H1 (cell line): Measurements from ENCODE around the gene S100PBP. TPM values are rescaled to one million over a fixed set of nuclear protein-coding genes. Genes with fewer than 3 reads are reported as not detected.

Source experiments
- BACH1 ChIP-seq: IDR thresholded peaks from 2 replicates; pipeline ENCODE4 v1.6.1; 2012; ENCODE audit warnings: low read length, improper control_type of control experiment
- BCL11A ChIP-seq, 2 experiments: IDR thresholded peaks; one replicate each; pipeline ENCODE4 v1.6.1; 2011; ENCODE audit warnings: low read depth in 2 of 2, low read length in 2 of 2, mild to moderate bottlenecking in 2 of 2
- CHD2 ChIP-seq: IDR thresholded peaks from 2 replicates; pipeline ENCODE4 v1.6.1; 2012; ENCODE audit warnings: low read length, improper control_type of control experiment
- CTCF ChIP-seq, 3 experiments: IDR thresholded peaks; 1 replicate in 2 of 3; 2 replicates in 1 of 3; pipeline versions ENCODE4 v1.5.1 to v1.6.1; 2011; ENCODE audit warnings: low read length in 3 of 3, mild to moderate bottlenecking in 3 of 3, inconsistent platforms in 2 of 3, low read depth in 1 of 3, moderate library complexity in 1 of 3; ENCODE audit not compliant: insufficient read depth in 1 of 3; ENCODE audit errors: control extremely low read depth in 1 of 3
- E2F6 ChIP-seq: IDR thresholded peaks from 2 replicates; pipeline ENCODE4 v1.6.1; 2012; ENCODE audit warnings: inconsistent platforms
- EGR1 ChIP-seq: IDR thresholded peaks from 2 replicates; pipeline ENCODE4 v1.6.1; 2011; ENCODE audit warnings: low read depth, low read length, borderline replicate concordance
- EP300 ChIP-seq, 2 experiments: IDR thresholded peaks; 1 replicate in 1 of 2; 2 replicates in 1 of 2; pipeline ENCODE4 v1.6.1; 2011 to 2012; ENCODE audit warnings: low read depth in 2 of 2, low read length in 2 of 2, mild to moderate bottlenecking in 2 of 2, borderline replicate concordance in 1 of 2, inconsistent platforms in 1 of 2, moderate library complexity in 1 of 2
- EZH2 ChIP-seq: fragments of 200-600 bp; sonication (generic); IDR thresholded peaks from 2 replicates; pipeline ENCODE4 v1.7.1; 2012; ENCODE audit warnings: low read depth, mild to moderate bottlenecking, moderate library complexity, low read length, inconsistent platforms; ENCODE audit not compliant: severe bottlenecking
- HDAC2 ChIP-seq, 2 experiments: fragments of 300-600 bp in 1 of 2; sonication (generic) in 1 of 2; IDR thresholded peaks; 2 replicates each; pipeline ENCODE4 v1.6.1; 2011 to 2012; ENCODE audit warnings: low read depth in 2 of 2, low read length in 2 of 2, mild to moderate bottlenecking in 2 of 2, moderate library complexity in 2 of 2, borderline replicate concordance in 1 of 2, inconsistent platforms in 1 of 2
- KDM1A ChIP-seq: fragments of 200-600, 300-600 bp; sonication (generic); IDR thresholded peaks from 2 replicates; pipeline ENCODE4 v1.7.1; 2016; ENCODE audit warnings: mild to moderate bottlenecking, low read length, borderline replicate concordance
- KDM5A ChIP-seq: fragments of 200-600 bp; IDR thresholded peaks from 2 replicates; pipeline ENCODE4 v1.7.1; 2012; ENCODE audit warnings: mild to moderate bottlenecking, low read length, inconsistent platforms, mixed read lengths
- NANOG ChIP-seq: IDR thresholded peaks from 2 replicates; pipeline ENCODE4 v1.6.1; 2011; ENCODE audit warnings: low read length, low read depth, mild to moderate bottlenecking, inconsistent platforms; ENCODE audit not compliant: insufficient read depth, poor library complexity, severe bottlenecking
- PHF8 ChIP-seq: fragments of 200-600 bp; sonication (generic); conservative IDR thresholded peaks from 2 replicates; pipeline ENCODE4 v1.7.1; 2012; ENCODE audit warnings: low read depth, mild to moderate bottlenecking, inconsistent platforms, low read length, moderate library complexity
- POLR2A ChIP-seq, 2 experiments: IDR thresholded peaks; 1 replicate in 1 of 2; 2 replicates in 1 of 2; pipeline ENCODE4 v1.6.1; 2011; ENCODE audit warnings: low read depth in 2 of 2, low read length in 2 of 2, mild to moderate bottlenecking in 2 of 2; ENCODE audit errors: control extremely low read depth in 1 of 2
- POU5F1 ChIP-seq: IDR thresholded peaks from 2 replicates; pipeline ENCODE4 v1.6.1; 2011; ENCODE audit warnings: low read depth, mild to moderate bottlenecking, low read length, moderate library complexity
- RBBP5 ChIP-seq: IDR thresholded peaks from 2 replicates; pipeline ENCODE4 v1.7.1; 2012; ENCODE audit warnings: low read depth, mild to moderate bottlenecking, inconsistent platforms, low read length, moderate library complexity, borderline replicate concordance
- SP1 ChIP-seq: IDR thresholded peaks from 2 replicates; pipeline ENCODE4 v1.6.1; 2011; ENCODE audit warnings: low read depth, low read length
- SRF ChIP-seq: IDR thresholded peaks from 2 replicates; pipeline ENCODE4 v1.6.1; 2011; ENCODE audit warnings: mild to moderate bottlenecking, low read depth, low read length, moderate library complexity
- TAF7 ChIP-seq: optimal IDR thresholded peaks from 2 replicates; pipeline ENCODE3; 2011; ENCODE audit warnings: low read depth, mild to moderate bottlenecking, inconsistent platforms, low read length, moderate library complexity, borderline replicate concordance
- TBP ChIP-seq: IDR thresholded peaks from 2 replicates; pipeline ENCODE4 v1.6.1; 2011; ENCODE audit warnings: low read depth, low read length, improper control_type of control experiment
- TEAD4 ChIP-seq: IDR thresholded peaks from 2 replicates; pipeline ENCODE4 v1.6.1; 2012; ENCODE audit warnings: low read depth, low read length, inconsistent platforms, mixed read lengths
- polyA plus RNA-seq, 7 experiments: library from polyadenylated mRNA; depleted of rRNA in 3 of 7; stranded (reverse) in 5 of 7; unstranded in 2 of 7; fragments of >200 nt in 5 of 7; fragments of 200-250 nt in 2 of 7; gene quantifications; 1 replicate in 5 of 7; 2 replicates in 1 of 7; 4 replicates in 1 of 7; pipeline versions ENCODE4 v1.2.1 to v1.2.3, GENCODE V29; 2011 to 2013; ENCODE audit warnings: missing spikeins in 2 of 7, mixed read lengths in 2 of 7
- total RNA-seq: library from RNA; stranded (reverse); fragmentation: NEBNext Ultra II Directional; extraction: Animal tissue kit (Norgen Biotek cat#: 25700); gene quantifications from 2 replicates; pipeline ENCODE4 v1.2.1, GENCODE V29; 2021

S100PBP gene
- total and polyA plus RNA-seq, 2 of the 8 experiments (the other 6 are each of a cell fraction or from before 2014, with no cell fraction given) = 43.8 to 68.3 TPM

GRCh38 chr1:32817159-32817814, at the start of gene S100PBP, which contains the start of gene YARS1 (continued):
- TF ChIP-seq BACH1 = 0 out of 2 replicates have a peak, but pooled peaks have one; percentile 69
- no peak for TF ChIP-seq KDM1A
- peak; percentile 13; the same call in 1 of the 2 replicates for TF ChIP-seq PHF8
- no peak for TF ChIP-seq EZH2
- peak; percentile 98 for TF ChIP-seq SRF
- TF ChIP-seq CHD2 = peak; percentile 66
- TF ChIP-seq BCL11A (IDR thresholded peaks at IDR 0.05; ENCODE audit: low read depth in 2 of 2, low read length in 2 of 2) = no peak
- TF ChIP-seq HDAC2 (IDR thresholded peaks at IDR 0.05; ENCODE audit: borderline replicate concordance in 1 of 2, low read depth in 2 of 2, low read length in 2 of 2) = peak; percentile 78 to 85; a peak in 2 of 4 replicates
- peak in 1 of 2 experiments; percentile 65; a peak in 2 of 3 replicates for TF ChIP-seq POLR2A (IDR thresholded peaks at IDR 0.05; ENCODE audit: control extremely low read depth in 1 of 2, low read depth in 2 of 2, low read length in 2 of 2)
- no peak for TF ChIP-seq TEAD4
- TF ChIP-seq NANOG = no peak
- TF ChIP-seq E2F6 = peak; percentile 29
- TF ChIP-seq EGR1 = peak; percentile 76
- peak in 1 of 2 experiments; percentile 96; a peak in 2 of 3 replicates for TF ChIP-seq EP300 (IDR thresholded peaks at IDR 0.05; ENCODE audit: borderline replicate concordance in 1 of 2, low read depth in 2 of 2, low read length in 2 of 2)
- peak; percentile 95 for TF ChIP-seq TAF7
- peak; percentile 64 for TF ChIP-seq RBBP5
- peak; percentile 81 for TF ChIP-seq SP1
- TF ChIP-seq POU5F1 = no peak
- TF ChIP-seq CTCF (IDR thresholded peaks at IDR 0.05; ENCODE audit: control extremely low read depth in 1 of 3, insufficient read depth in 1 of 3, low read depth in 1 of 3, low read length in 3 of 3) = no peak
- peak; percentile 60 for TF ChIP-seq KDM5A
- peak; percentile 84 for TF ChIP-seq TBP
